Measurements from ENCODE around the gene TTC7B.

TTC7B gene

DNA sequence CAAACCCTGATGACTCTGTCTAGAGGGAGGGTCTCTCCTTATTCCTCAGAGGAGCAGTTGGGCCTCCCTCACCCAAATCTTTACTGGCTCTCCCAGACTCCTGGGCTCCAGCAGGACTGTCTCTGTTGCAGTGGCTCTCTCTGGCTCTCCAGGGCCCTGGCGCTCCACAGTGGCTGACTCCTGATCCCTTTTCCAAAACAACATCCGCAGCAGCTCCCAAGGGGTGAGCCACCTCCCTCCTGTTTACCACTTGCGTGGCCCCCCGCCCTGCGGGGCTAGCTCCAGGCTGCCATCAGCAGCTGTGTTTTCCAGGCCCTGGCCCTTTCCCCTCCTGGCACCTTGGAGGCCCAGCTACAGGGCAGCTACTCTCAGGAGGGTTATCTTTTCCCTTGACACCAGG lies 295.9 kb downstream of the TTC7B start:
- TF ChIP-seq POLR2AphosphoS5 (IDR thresholded peaks at IDR 0.05; ENCODE audit: low read depth, low read length) (no peak), SIN3A (IDR thresholded peaks at IDR 0.05; ENCODE audit: borderline replicate concordance, insufficient read depth, low read length) (no peak), REST (IDR thresholded peaks at IDR 0.05; ENCODE audit: insufficient read depth in 1 of 2, low read depth in 2 of 2, low read length in 2 of 2) (no peak), TAF1 (IDR thresholded peaks at IDR 0.05; ENCODE audit: borderline replicate concordance, insufficient read depth, low read length) (no peak), FOXP2 (optimal IDR thresholded peaks at IDR 0.05; ENCODE audit: borderline replicate concordance, extremely low read depth, extremely low read length, insufficient read depth) (no peak)

DNA sequence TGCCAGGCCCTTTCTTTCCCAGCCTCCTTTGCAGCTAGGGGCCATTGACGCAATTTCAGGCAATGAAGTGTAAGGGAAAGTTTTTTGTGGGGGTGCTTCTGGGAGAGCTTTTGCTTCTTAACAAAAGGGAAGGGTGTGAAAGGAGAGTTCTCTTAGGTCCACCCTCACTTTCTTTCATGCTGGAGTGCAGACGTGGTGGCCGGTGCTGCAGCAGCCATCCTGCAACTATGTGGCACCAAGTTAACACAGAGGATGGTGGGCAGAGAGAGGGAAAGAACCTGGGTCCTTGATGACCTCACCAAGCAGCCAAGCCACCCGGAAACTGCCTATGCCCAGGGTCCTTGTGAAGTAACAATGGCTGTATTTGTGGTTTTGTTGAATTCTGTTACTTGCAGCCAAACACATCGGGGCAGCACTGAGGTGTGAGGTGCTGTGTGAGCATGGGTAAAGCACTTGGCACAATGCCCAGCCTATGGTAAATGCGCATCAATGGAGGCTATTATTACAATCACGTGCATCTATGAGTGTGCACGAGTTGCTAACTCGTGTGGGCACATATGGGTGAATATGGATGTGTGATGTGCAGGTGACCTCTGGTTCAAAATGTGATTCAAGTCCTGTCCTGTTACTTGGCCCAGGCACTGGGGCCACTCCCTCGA lies 296.8 kb downstream of the TTC7B start:
- no peak for TF ChIP-seq POLR2AphosphoS5 (IDR thresholded peaks at IDR 0.05; ENCODE audit: low read depth, low read length)
- TF ChIP-seq FOXP2 (optimal IDR thresholded peaks at IDR 0.05; ENCODE audit: borderline replicate concordance, extremely low read depth, extremely low read length, insufficient read depth), result no peak
- TF ChIP-seq REST (IDR thresholded peaks at IDR 0.05; ENCODE audit: insufficient read depth in 1 of 2, low read depth in 2 of 2, low read length in 2 of 2), result no peak
- TF ChIP-seq SIN3A (IDR thresholded peaks at IDR 0.05; ENCODE audit: borderline replicate concordance, insufficient read depth, low read length), result no peak
- no peak for TF ChIP-seq TAF1 (IDR thresholded peaks at IDR 0.05; ENCODE audit: borderline replicate concordance, insufficient read depth, low read length)

DNA sequence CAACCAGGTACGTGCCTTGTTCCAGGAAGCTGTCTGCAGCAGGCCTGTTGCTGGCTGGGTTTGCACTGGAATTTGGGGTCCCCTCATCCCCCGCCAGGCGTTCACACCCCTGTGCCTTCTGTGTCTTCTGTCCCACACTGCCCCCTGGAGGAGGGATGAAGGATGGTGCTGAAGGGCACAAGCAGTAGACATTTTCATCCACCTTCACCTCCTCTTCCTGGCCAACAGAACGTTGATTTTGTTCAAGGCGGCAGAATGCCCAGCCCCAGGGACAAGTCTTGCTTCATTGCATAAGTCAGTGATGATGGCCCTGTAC lies 297.3 kb downstream of the TTC7B start:
- TF ChIP-seq TAF1 (IDR thresholded peaks at IDR 0.05; ENCODE audit: borderline replicate concordance, insufficient read depth, low read length) (no peak), SIN3A (IDR thresholded peaks at IDR 0.05; ENCODE audit: borderline replicate concordance, insufficient read depth, low read length) (no peak), POLR2AphosphoS5 (IDR thresholded peaks at IDR 0.05; ENCODE audit: low read depth, low read length) (no peak), FOXP2 (optimal IDR thresholded peaks at IDR 0.05; ENCODE audit: borderline replicate concordance, extremely low read depth, extremely low read length, insufficient read depth) (no peak), REST (IDR thresholded peaks at IDR 0.05; ENCODE audit: insufficient read depth in 1 of 2, low read depth in 2 of 2, low read length in 2 of 2) (no peak)

- TF ChIP-seq TAF1 (IDR thresholded peaks at IDR 0.05; ENCODE audit: borderline replicate concordance, insufficient read depth, low read length), result no peak
- no peak for TF ChIP-seq POLR2AphosphoS5 (IDR thresholded peaks at IDR 0.05; ENCODE audit: low read depth, low read length)
- TF ChIP-seq SIN3A (IDR thresholded peaks at IDR 0.05; ENCODE audit: borderline replicate concordance, insufficient read depth, low read length), result no peak
- TF ChIP-seq FOXP2 (optimal IDR thresholded peaks at IDR 0.05; ENCODE audit: borderline replicate concordance, extremely low read depth, extremely low read length, insufficient read depth), result no peak
These were observed 297.9 kb downstream of the TTC7B start for GRCh38 chr14:90518069-90518940.

GRCh38 chr14:90517076-90517841 lies 299.0 kb downstream of the TTC7B start:
- TF ChIP-seq TAF1 (IDR thresholded peaks at IDR 0.05; ENCODE audit: borderline replicate concordance, insufficient read depth, low read length) (no peak), POLR2AphosphoS5 (IDR thresholded peaks at IDR 0.05; ENCODE audit: low read depth, low read length) (no peak), FOXP2 (optimal IDR thresholded peaks at IDR 0.05; ENCODE audit: borderline replicate concordance, extremely low read depth, extremely low read length, insufficient read depth) (no peak), REST (IDR thresholded peaks at IDR 0.05; ENCODE audit: insufficient read depth in 1 of 2, low read depth in 2 of 2, low read length in 2 of 2) (no peak), SIN3A (IDR thresholded peaks at IDR 0.05; ENCODE audit: borderline replicate concordance, insufficient read depth, low read length) (no peak)
